Endothelial cell of umbilical vein (primary cell): ENCODE results near the gene KANK2.
A peak's percentile ranks its signal among the peaks of the same experiment; 100 is the strongest.

ENCODE experiments used
- CTCF ChIP-seq, 2 donors: IDR thresholded peaks; 1 replicate in 1 of 2; 2 replicates in 1 of 2; pipeline ENCODE4 v1.5.1; 2011; ENCODE audit warnings: low read length in 2 of 2, mild to moderate bottlenecking in 2 of 2, moderate library complexity in 2 of 2, control low read depth in 1 of 2, inconsistent platforms in 1 of 2, low read depth in 1 of 2; ENCODE audit not compliant: insufficient read depth in 1 of 2; ENCODE audit errors: extremely low read depth in 1 of 2
- MAX ChIP-seq: IDR thresholded peaks from 2 replicates; pipeline ENCODE4 v1.6.1; 2011; ENCODE audit not compliant: insufficient read depth, insufficient read length
- MYC ChIP-seq: IDR thresholded peaks from one replicate; pipeline ENCODE4 v1.6.1; 2011; ENCODE audit warnings: mild to moderate bottlenecking, low read depth, low read length
- POLR2A ChIP-seq: IDR thresholded peaks from 2 replicates; pipeline ENCODE4 v1.6.1; 2012; ENCODE audit warnings: low read depth, mild to moderate bottlenecking, control low read depth, low read length

GRCh38 chr19:11203194-11204075 lies 6.1 kb upstream of the KANK2 start:
- peak; percentile 80 to 93 for TF ChIP-seq CTCF (IDR thresholded peaks at IDR 0.05; ENCODE audit: extremely low read depth in 1 of 2, insufficient read depth in 1 of 2, low read depth in 1 of 2, low read length in 2 of 2)
- no peak for TF ChIP-seq POLR2A
- TF ChIP-seq MYC = no peak
- no peak for TF ChIP-seq MAX
